K562 (cell line): Measurements from ENCODE around the gene LAGE3. TPM values are rescaled to one million over a fixed set of nuclear protein-coding genes. Genes with fewer than 3 reads are reported as not detected.
A peak's percentile ranks its signal among the peaks of the same experiment; 100 is the strongest.

Source experiments
- AFF4 ChIP-seq: sonication (generic); formaldehyde crosslinking; IDR thresholded peaks from 2 replicates; pipeline ENCODE4 v1.8.0; 2023; ENCODE audit warnings: mild to moderate bottlenecking, missing genetic modification reagents
- ARHGAP35 ChIP-seq: fragments of 450-650 bp; IDR thresholded peaks from 2 replicates; pipeline ENCODE4 v1.6.1; 2018; ENCODE audit not compliant: partially characterized antibody
- ATF1 ChIP-seq, 2 experiments: fragments of 450-650 bp in 1 of 2; IDR thresholded peaks; 2 replicates each; pipeline ENCODE4 v1.6.1; 2016; ENCODE audit warnings: missing compliant biosample characterization in 1 of 2, missing genetic modification characterization in 1 of 2
- CAMTA2 ChIP-seq: fragments of 250-450 bp; sonication (Bioruptor Pico); conservative IDR thresholded peaks from 2 replicates; pipeline ENCODE4 v1.5.1; 2022
- CREB5 ChIP-seq: fragments of 250-450 bp; sonication (Bioruptor Pico); IDR thresholded peaks from 2 replicates; pipeline ENCODE4 v1.5.0; 2020; ENCODE audit warnings: mild to moderate bottlenecking
- GABPA ChIP-seq: fragments of 200-800 bp; sonication (Bioruptor generic); conservative IDR thresholded peaks from 2 replicates; pipeline ENCODE4 v1.6.1; 2016; ENCODE audit warnings: low read depth, missing genetic modification characterization, missing compliant biosample characterization
- HDAC2 ChIP-seq: fragments of 450-650 bp; IDR thresholded peaks from 2 replicates; pipeline ENCODE4 v1.6.1; 2016; ENCODE audit warnings: mild to moderate bottlenecking
- HMG20A ChIP-seq: fragments of 450-650 bp; formaldehyde crosslinking; conservative IDR thresholded peaks from 2 replicates; pipeline ENCODE4 v1.4.0; 2020; ENCODE audit warnings: mild to moderate bottlenecking, mixed read lengths
- IRF1 ChIP-seq: sonication (generic); formaldehyde crosslinking; IDR thresholded peaks from 2 replicates; pipeline ENCODE4 v1.8.0; 2022; ENCODE audit warnings: missing genetic modification reagents, mild to moderate bottlenecking, borderline replicate concordance
- KAT8 ChIP-seq: fragments of 450-650 bp; IDR thresholded peaks from 2 replicates; pipeline ENCODE4 v1.6.1; 2016; ENCODE audit warnings: low read depth, mild to moderate bottlenecking
- L3MBTL2 ChIP-seq: fragments of 450-650 bp; IDR thresholded peaks from 2 replicates; pipeline ENCODE4 v1.6.1; 2016; ENCODE audit warnings: mild to moderate bottlenecking, moderate library complexity
- MAFF ChIP-seq: IDR thresholded peaks from 2 replicates; pipeline ENCODE4 v1.6.1; 2012; ENCODE audit warnings: low read length, improper control_type of control experiment
- MAFG ChIP-seq: fragments of 450-650 bp; conservative IDR thresholded peaks from 2 replicates; pipeline ENCODE4 v1.6.1; 2016; ENCODE audit warnings: missing genetic modification characterization, missing compliant biosample characterization
- MCM5 ChIP-seq: fragments of 450-650 bp; IDR thresholded peaks from 2 replicates; pipeline ENCODE4 v1.6.1; 2016; ENCODE audit warnings: low read depth
- NFRKB ChIP-seq: fragments of 450-650 bp; IDR thresholded peaks from 2 replicates; pipeline ENCODE4 v1.6.1; 2016; ENCODE audit warnings: low read depth
- NFYB ChIP-seq: IDR thresholded peaks from 2 replicates; pipeline ENCODE4 v1.6.1; 2011; ENCODE audit warnings: mild to moderate bottlenecking, moderate library complexity; ENCODE audit not compliant: insufficient read length; ENCODE audit errors: extremely low read depth
- RB1 ChIP-seq: fragments of 450-650 bp; IDR thresholded peaks from 2 replicates; pipeline ENCODE4 v1.6.1; 2017; ENCODE audit warnings: low read depth, mild to moderate bottlenecking
- VEZF1 ChIP-seq: fragments of 200-800 bp; sonication (Bioruptor generic); IDR thresholded peaks from 2 replicates; pipeline ENCODE4 v1.6.1; 2017; ENCODE audit warnings: missing genetic modification characterization, missing compliant biosample characterization
- ZC3H8 ChIP-seq: fragments of 450-650 bp; IDR thresholded peaks from 2 replicates; pipeline ENCODE4 v1.6.1; 2017
- polyA plus RNA-seq, 8 experiments: library from polyadenylated mRNA; depleted of rRNA in 4 of 8; stranded (reverse) in 5 of 8; unstranded in 3 of 8; fragments of >200 nt; fragmentation: Nextera tagmentation in 2 of 8; fragmentation: Illumina TruSeq in 1 of 8; extraction: Ambion mirVana in 2 of 8; extraction: Trizol in 1 of 8; gene quantifications; 2 replicates each; pipeline versions ENCODE4 v1.2.1 to v1.2.3, GENCODE V29; 2011 to 2014; ENCODE audit warnings: inconsistent platforms in 1 of 8, missing spikeins in 1 of 8
- total RNA-seq, 7 experiments: library from RNA; depleted of rRNA in 6 of 7; stranded (reverse); fragments of >200 nt in 6 of 7; fragmentation: Illumina TruSeq in 2 of 7; extraction: Trizol in 2 of 7; gene quantifications; 2 replicates each; pipeline versions ENCODE4 v1.2.1 to v1.2.3, GENCODE V29; 2011 to 2021; ENCODE audit warnings: low replicate concordance in 1 of 7

Gene LAGE3
- total and polyA plus RNA-seq, 9 of the 15 experiments (the other 6 are each of a cell fraction or from before 2014, with no cell fraction given): 28.2 to 125 (median 35.8) TPM

- TF ChIP-seq GABPA (tag) (no peak), AFF4 (CRISPR knock-in tag) (0 out of 2 replicates have a peak, but pooled peaks have one; percentile 9), MAFF (no peak), KAT8 (no peak), RB1 (peak; percentile 55; the same call in 1 of the 2 replicates), IRF1 (CRISPR knock-in tag) (no peak), NFRKB (peak; percentile 68; the same call in 1 of the 2 replicates), NFYB (peak; percentile 89), L3MBTL2 (peak; percentile 86), HDAC2 (peak; percentile 86), ARHGAP35 (no peak), MAFG (tag) (no peak), CAMTA2 (CRISPR knock-in tag) (no peak), VEZF1 (CRISPR knock-in tag) (peak; percentile 90), MCM5 (no peak), ATF1 (CRISPR knock-in tag; IDR thresholded peaks at IDR 0.05) (no peak), ATF1 (tag; IDR thresholded peaks at IDR 0.05) (peak; percentile 72; the same call in 1 of the 2 replicates), CREB5 (no peak), ZC3H8 (no peak), HMG20A (CRISPR knock-in tag) (no peak)
These were observed 50.6 kb downstream of the LAGE3 start, which contains the start of gene ATP6AP1 (continued) for GRCh38 chrX:154428176-154429171.
